ENCODE data around the gene NHLRC1.
A peak's percentile ranks its signal among the peaks of the same experiment; 100 is the strongest.
"Not testable (repeated sequence)": the region's sequence is repeated elsewhere in the genome, so short reads cannot be mapped to it uniquely, and the experiment has no call there.

Gene NHLRC1

DNA sequence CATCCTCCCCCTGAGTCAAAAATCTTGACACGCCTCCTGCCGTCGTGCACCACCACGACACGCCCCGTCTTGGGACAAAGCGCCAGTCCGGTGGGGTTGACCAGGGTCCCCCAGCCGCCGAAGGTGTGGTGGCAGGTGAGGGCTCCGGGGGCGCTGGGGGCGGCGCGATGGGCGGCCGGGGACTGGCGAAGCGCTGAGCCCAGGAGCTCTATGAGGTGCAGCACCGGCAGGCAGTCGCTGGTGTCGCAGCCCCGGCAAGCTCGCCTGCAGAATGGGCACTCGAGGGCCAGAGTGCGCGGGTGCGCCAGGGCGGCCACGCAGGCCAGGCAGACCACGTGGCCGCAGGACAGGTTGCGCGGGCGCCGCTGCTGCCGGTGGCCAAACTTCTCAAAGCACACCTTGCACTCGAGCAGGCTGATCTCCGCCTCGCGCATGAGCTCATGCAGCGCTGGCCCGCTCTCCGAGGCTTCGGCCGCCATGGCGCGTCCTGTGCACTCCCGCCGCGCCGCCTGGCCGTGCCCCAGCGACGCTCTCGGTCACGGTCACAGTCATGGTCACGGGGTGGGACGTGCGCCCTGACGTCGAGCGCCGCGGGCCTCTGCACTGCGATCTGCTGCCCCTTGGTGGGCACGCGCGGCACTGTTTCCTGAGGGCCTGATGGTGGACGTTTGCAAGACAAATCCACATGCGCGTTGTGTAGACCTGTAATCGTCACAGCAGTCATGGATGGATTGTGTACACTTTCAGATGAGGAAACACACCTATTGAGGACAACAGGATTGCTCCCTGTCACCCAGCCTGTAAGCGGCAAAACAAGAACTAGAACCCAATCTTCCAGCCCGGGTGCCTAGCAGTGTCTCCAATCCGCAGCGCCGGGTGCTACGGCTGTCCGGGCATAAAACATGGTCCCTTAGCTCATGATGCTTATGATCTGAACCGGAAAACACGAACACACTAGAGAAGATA, at the start of gene NHLRC1:
Gene NHLRC1, minus strand, starts transcription at position 550 of the 966 bp plus-strand sequence. Its CDS starts 71 bp downstream, at position 479.
- peak; percentile 85 for DNase-seq

DNA sequence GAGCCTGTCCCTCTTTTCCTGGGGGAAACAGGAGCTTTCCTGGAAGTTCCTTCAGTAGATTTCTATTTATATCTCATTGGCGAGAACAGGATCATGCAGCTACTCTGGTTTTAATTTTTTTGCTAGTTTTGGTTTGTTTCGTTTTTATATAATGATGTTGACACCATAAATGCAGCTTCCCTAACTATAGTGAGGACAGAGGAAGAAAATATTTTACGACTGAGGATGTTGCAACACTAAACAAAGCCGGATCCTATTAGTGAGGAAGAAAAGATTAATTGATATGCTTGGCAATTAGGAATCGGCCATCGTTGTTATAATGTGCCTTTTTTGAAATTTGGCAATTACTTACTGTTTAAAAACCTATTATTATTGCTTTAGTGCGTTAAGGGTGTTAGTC, 49.4 kb upstream of the NHLRC1 start:
- DNase-seq = no peak

DNA sequence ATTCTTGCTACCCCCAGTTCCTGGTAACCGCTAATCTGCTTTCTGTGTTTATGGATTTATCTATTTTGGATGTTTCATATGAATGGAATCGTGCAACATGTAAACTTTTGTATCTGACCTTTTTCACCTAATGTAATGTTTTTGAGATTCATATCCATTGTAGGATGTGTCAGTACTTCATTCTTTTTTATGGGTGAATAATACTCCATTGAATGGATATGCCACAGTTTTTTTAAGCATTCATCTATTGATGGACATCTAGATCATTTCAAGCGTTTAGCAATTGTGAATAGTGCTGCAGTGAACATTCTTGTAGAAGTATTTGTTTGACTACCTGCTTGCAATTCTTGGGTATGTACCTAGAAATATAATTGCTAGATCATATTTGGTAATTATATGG, 45.8 kb upstream of the NHLRC1 start:
- no peak for DNase-seq

DNA sequence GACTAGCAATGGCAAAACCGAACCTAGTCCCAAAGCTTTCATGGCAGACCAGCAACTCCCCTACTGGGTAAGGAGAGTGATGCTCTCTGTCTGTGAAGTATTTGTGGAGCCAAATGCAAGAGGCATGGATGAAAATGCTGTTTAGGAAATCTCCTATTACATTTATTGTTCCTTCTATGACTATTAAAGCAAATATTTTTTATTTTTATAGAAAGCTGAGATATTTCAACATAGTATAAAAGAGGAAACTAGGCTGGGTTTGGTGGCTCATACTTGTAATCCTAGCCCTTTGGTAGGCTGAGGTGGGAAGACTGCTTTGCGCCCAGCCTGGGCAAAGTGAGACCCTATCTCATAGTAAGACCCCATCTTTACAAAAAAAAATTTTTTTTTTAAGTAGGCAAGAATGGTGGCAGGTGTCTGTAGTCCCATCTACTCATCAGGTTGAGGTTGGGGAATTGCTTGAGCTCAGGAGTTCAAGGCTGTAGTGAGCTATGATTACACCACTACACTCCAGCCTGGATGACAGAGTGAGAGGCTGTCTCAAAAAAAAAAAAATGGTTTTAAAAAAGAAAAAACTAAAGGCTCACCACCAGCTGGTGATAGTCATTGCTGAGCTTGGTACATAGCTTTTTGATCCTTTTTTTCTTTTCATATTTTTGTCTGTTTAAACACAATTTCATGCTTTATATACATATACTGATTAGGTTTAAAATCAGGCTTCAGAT, 44.0 kb upstream of the NHLRC1 start:
- DNase-seq = no peak

DNA sequence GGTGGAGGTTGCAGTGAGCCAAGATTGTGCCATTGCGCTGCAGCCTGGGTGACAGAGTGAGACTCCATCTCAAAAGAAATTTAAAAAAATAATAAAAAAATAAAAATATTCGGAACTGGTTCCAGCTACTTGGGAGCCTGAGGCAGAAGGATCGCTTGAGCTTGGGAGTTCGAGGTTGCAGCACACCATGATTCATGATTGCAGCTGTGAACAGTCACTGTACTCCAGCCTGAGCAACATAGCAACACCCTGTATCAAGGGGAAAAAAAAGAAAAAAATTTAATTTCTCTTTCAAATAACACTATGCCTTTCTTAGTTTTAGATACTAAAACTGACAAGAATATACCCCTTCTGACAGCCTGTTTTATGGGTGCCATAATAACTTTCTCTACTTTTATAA, 43.3 kb upstream of the NHLRC1 start:
- DNase-seq = no peak

DNA sequence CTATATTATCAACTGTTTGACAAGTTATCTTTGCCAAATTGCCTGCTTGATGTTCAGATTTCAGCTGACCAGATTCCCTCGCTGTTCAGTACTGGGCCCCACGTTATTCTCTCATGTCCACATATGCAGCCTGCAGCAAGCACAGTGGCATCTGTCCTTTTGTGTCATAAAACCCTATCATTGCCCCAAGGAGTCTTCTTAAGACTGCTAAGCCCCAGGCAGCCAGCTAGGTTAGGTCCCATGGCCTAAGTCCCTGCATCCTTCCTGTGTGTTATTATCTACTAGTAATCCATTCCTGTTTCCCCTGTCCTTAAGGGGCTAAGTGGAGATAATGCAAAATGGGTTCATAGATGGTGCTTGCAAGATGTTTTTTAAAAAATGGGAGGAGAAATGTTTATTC, 39.9 kb upstream of the NHLRC1 start:
- DNase-seq = no peak

DNA sequence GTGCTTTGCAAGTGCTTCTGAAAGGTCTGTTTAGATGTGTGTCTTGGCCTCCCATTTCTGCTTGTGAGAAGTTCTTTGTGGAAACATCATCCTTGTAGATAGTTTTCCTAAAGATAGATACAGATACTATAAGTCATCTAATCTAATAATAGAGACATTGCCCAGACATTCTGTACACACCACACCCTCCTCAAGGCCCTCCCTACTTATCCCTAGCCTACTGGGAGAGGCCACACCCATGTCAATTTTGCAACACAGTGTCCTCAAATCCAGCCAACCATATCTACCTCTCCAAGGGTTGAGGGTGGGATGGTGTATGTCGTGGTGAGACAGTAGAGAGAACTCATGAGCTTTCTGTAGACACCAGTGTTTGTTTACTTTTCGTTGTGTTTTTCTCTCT, 39.0 kb upstream of the NHLRC1 start:
- no peak for DNase-seq

DNA sequence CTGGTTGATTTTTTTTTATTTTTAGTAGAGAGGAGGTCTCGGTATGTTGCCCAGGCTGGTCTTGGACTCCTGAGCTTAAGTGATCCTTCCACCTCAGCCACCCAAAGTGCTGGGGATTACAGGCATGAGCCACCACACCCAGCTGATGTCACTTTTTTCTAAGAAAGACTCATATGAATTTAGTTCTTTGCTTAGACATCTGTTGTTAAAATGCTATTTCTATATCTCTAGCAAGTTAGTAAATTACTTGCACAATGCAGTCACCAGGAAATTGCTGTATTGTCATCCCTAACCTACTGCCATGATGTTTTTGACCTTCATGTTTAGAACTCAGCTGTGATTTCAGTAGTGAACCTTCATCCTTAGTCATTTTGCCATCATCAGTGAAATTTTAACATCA, 38.4 kb upstream of the NHLRC1 start:
- no peak for DNase-seq

DNA sequence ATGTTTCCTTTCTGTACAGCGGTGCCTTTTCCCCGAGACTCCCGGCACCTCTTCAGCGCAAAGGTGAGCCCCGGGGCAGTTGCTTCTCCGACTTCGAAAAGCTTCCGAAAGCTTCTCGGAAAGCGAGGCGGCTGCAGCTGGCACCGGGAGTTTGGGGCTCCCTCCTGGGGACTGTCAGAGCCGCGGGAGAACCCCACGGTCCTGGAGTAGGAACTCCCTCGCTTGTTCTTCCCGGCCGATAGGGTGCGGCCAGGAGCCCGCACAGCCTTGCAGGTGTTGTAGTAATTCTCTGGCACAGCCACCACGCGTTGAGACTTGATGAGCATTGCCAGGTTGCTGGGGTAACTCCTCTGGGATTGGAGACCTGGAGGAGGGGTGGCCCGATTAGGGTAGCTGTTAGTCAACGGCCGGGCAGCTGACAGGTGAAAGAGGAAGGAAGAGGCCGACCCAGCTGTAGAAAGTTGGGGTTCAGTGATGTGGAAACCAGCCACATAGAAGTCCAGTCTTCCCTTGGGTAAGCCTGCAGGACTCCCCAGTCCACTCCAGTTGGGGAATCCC, 33.5 kb upstream of the NHLRC1 start:
- DNase-seq = peak; percentile 15

DNA sequence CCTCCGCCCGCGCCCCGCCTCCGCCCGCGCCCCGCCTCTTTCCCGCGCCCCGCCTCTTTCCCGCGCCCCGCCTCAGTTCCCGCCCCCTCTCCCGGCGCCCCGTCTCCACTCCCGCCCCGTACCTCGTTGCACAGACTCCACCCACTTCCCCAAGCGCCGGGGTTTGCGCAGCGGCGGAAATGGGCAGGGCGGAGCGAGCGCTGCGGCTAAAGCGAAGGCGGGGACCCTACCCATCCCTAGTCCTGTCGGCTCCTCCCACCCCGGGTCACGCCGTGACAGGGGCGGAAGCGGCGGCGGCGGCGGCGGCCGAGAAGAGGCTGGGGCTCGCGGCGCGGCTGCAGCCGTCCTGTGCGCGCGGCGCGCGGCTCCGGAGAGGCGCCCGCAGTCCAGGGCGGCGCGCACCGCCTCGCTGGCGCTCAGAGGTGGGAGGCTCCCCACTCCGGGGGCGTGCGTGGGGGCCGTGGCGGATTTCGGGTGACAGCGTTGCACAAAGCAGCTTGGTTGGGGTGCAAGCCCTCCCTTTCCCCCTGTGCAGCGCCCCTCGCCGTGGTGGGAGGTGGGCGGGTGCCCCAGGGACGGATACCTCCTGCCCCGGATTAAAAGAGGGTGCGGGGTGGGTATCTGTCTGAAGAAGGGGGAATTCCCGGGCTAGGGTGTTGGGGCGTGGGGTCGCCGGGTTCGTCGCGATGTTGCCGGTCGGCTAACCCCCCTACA, 32.8 kb upstream of the NHLRC1 start, which contains the start of gene KDM1B:
Gene KDM1B, plus strand, starts transcription at position 273 of the 714 bp plus-strand sequence. CDS start 4,474 bp downstream, outside the sequence.
- peak; percentile 99 for DNase-seq

DNA sequence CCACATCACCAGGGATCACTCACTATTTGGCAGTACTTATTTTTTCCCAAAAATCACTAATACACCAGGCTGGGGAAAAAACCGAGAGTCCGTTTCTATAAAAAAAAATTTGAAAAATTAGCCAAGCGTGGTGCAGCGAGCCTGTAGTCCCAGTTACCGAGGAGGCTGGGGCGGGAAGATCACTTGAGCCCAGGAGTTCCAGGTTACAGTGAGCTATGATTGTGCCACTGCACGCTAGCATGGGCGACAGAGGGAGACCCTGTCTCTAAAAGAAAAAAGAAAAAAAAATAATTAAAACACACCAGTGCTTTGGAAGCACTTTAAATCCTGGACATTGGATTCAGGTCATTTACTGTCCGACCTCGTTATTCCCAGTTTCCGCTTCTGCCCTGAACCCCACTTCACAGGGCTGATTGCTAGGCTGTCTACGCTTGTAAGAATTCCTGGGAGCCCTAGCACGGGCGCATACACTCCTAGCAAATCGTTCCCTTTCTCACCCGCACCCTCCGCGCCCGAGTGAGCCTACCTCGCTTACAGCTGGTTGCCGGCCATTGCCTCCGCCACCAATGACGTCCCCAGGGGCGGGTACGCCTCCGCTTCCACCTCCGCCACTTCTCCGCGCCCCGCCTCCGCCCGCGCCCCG, 32.2 kb upstream of the NHLRC1 start, which contains the start of gene TPMT:
Gene TPMT, minus strand, starts transcription at position 571 of the 643 bp plus-strand sequence. CDS start 5,950 bp downstream, outside the sequence.
- no peak for DNase-seq

DNA sequence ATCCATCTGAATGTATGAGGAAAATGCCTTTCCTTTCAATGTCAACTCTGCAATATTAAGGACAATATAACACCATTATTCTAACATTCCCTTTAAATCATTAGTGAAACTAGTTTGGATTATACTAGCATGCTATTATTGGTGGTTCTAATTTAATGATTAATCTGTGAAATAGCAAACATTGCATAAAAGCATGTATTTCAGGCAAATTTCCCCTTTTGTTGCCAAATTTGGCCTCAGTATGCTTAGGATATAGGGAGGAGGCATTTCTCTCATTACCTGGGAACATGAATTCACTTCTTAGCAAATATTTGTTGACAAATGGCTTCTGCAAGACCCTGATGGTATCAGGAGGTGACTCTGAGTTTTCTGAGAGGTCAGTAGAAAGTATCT, 30.8 kb upstream of the NHLRC1 start:
- no peak for DNase-seq

DNA sequence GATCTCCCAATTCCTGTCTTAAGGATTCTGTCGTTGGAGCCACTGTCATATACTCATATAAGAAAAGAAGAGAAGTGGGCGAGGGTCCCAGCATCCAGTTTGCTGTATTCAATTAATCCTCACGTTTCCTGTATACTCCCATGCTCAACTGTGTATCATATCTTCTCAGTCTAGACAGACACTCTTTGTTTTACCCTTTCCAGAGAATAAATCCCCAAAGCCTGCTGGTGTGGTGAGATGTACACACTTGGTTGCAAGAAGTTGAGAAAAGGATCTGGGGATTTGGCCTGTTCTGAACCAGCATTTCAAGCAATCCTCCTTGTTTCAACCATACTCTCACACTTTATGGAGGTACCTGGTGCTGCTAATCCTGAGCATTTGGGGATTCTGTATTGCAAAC, 29.3 kb upstream of the NHLRC1 start:
- no peak for DNase-seq

DNA sequence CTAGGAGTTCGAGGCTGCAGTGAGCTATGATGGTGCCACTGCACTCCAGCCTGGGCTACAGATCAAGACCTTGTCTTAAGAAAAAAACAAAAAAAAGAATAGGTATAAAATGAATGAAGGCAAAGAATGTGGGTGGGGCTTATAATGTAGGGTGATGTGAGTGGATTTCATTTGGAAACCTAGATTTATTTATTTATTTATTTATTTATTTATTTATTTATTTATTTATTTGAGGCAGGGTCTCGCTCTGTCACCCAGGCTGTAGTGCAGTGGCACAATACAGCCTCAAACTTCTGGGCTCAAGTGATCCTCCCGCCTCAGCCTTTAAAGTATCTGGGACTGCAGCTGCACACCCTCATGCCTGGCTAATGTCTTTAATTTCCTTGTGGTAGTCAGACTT, 28.9 kb upstream of the NHLRC1 start:
- DNase-seq = not testable (repeated sequence)

DNA sequence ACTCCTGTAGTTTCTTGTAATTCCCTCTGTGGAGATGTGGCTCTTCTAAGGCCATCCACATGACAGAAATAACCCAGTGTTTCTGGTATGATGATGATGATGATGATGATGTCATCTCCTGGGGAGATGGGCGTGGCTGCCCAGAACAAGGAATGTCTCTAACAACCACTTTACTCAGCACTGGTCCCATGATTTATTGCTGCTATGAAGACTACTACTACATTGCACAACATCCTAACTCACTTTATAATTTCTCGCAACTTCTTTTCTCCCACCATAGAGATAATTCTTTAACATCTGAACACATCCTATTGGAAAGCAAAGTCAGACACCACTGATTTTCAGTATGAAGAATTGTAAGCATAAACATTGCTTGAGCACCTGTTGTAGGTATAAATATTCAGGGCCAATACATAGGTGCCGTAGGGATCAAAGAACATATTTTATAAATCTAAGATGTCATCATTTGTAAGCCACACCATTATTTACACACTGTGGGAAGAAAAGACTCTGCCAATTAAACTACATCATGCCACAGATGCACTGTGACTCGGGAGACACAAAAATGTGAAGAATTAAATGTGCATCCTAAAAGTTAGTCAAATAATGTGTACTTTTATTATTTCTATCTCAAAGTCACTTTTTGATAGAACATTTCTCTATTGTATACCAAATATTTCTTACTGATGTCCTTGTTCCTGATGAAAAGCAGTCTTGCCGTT, 26.0 kb upstream of the NHLRC1 start:
- peak; percentile 93 for DNase-seq

DNA sequence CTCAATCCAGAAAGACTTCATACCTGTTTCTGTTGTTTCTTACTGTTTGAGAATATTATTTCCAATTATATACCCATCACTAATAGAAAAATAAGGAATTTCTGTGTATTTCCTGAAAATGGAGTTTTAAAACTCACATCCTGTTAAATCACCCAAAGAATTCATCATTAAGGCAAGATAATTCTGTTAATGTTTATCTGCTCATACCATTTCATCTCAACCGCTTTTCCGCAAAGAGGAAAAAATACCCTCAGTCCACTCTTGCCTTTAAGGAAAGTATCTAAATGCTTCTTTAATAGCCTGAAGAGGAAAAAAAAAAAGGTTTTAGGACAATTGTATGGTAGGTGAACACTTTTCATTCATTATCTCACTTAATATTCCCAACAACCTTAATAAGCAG, 25.1 kb upstream of the NHLRC1 start:
- DNase-seq = no peak

DNA sequence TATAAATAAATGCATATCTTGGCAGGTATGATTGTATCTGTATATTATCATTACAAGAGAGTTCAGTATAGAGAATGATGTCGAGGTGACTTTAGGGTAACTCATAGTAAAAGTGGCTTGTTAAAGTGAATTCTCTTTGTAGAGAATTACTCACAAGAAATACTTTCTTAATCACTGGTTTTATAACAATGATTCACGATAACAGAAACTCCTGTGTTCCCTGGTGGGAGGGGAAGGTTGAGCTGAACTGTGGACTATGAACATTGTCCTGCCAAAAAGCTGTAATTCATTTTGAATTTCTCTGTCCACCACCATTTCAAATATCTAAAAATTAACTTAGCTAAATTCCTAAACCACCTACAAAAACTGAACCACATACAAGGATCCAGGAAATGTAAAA, 24.7 kb upstream of the NHLRC1 start:
- peak; percentile 58 for DNase-seq

DNA sequence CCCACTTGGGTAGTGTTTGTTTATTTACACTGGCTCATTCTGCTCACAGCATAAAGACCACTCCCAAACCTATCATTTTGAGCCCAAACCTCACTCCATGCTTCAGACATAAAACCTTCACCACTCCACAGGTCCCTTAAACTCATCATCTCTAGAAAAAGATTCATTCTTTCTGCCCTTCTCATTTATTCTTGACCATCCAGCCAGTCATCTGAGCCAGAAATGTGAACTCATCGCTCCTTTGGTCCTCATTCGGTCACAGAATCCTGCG, 20.0 kb upstream of the NHLRC1 start:
- no peak for DNase-seq

DNA sequence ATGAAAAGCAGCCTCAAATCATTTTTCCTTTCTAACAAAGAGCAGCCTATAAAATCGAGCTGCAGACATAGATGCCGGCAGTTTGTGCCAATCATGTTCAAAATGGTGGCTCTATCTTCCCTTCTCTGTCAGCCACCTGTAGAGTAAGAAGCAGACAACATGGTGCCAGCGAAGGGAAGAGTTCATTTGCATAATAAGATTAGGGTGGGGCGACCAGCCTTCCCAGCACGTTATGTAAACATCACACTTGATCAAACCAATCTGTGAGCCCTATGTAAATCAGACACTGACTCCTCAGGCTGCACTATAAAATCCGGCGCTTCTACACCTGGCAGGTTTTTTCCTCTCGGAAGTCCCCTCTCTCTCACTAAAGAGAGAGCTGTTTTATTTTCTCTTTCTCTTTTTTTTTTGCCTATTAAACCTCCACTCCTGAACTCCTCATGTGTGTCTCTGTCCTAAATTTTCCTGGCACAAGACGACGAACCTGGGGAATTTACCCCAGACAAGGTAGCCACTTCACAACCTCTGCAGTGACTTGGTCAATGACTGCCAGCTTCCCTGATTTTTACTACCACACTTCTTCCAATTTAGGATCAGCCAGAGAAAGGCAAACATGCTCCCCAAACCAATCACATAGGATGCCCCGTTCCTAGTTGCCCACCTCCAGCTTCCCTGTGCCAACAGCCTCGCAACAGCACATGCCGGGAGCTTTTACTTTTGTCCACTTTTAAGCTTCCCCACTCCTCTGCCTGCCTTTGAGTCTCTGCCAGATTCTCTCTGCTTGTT, 19.5 kb upstream of the NHLRC1 start:
- no peak for DNase-seq

DNA sequence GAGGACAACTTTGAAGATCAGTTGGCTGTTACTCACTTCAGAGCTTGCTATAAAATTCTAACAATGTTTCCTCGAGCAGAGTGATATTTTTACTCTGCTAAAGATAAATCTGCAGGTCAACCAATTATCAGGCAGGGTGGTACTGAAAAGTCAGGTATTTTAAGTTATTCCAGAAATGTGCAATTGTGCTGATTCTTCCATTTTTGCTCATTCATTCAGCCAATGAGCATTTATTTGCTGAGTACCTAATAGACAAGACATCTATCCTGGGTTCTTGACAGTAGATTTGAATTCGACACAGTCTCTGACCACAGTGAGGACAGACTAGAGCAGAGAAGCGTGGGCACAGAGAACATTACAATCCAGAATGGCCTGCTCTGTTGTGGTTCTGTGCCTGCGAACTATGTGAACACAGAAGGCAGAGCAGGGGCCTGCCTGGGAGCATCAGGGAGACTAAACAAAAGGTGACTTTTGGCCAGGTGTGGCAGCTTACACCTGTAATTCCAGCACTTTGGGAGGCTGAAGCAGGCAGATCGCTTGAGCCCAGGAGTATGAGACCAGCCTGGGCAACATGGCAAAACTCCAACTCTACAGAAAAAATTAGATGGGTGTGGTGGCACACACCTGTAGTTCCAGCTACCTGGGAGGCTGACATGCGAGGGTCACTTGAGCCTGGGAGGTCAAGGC, 17.6 kb upstream of the NHLRC1 start:
- DNase-seq = no peak

Data from fibroblast of skin of right quadriceps (primary cell).